WTC11 (cell line): ENCODE data around the gene OCA2. TPM values are rescaled to one million over a fixed set of nuclear protein-coding genes. Genes with fewer than 3 reads are reported as not detected.

Source experiments
- ATAC-seq: fragments of 200-7000 bp; cut with Tn5 transposase; 2 replicates; pipeline ENCODE4 v1.10.0; 2021; ENCODE audit warnings: mild to moderate bottlenecking, moderate library complexity
- CTCF ChIA-PET: fragments of 300-600 bp; sonication (Branson Sonifier 250); formaldehyde crosslinking; loops from one replicate; lab custom pipeline; 2021; ENCODE audit warnings: antibody characterized with exemption; lab: Charles Lee
- POLR2A ChIA-PET: fragments of 350-600 bp; sonication (Branson Sonifier 250); formaldehyde crosslinking; loops from one replicate; lab custom pipeline; 2021; ENCODE audit warnings: antibody characterized with exemption; lab: Charles Lee
- DNase-seq: peaks from one replicate; pipeline ENCODE4 v3.0.0; 2021; ENCODE audit warnings: low spot score
- H3K27ac Mint-ChIP-seq: 2 replicates; pipeline ENCODE4 v1.8.0; 2021; ENCODE audit warnings: mixed read lengths
- H3K27me3 Mint-ChIP-seq: 2 replicates; pipeline ENCODE4 v1.8.0; 2021; ENCODE audit warnings: low read depth, mild to moderate bottlenecking, moderate library complexity, mixed read lengths
- H3K36me3 Mint-ChIP-seq: 2 replicates; pipeline ENCODE4 v1.8.0; 2021; ENCODE audit warnings: mixed read lengths
- H3K4me1 Mint-ChIP-seq: 2 replicates; pipeline ENCODE4 v1.8.0; 2022; ENCODE audit warnings: mixed read lengths
- H3K4me3 Mint-ChIP-seq: 2 replicates; pipeline ENCODE4 v1.8.0; 2021; ENCODE audit warnings: mild to moderate bottlenecking, moderate library complexity, mixed read lengths
- H3K9me3 Mint-ChIP-seq: 2 replicates; pipeline ENCODE4 v1.8.0; 2021; ENCODE audit warnings: mixed read lengths
- ATF3 ChIP-seq: sonication (generic); formaldehyde crosslinking; conservative IDR thresholded peaks from 2 replicates; pipeline ENCODE4 v1.8.1; 2022; ENCODE audit warnings: mild to moderate bottlenecking, missing genetic modification reagents
- CREM ChIP-seq: sonication (generic); formaldehyde crosslinking; IDR thresholded peaks from 2 replicates; pipeline ENCODE4 v1.8.1; 2022; ENCODE audit warnings: mild to moderate bottlenecking, missing genetic modification reagents, moderate library complexity
- CTCF ChIP-seq: fragments of 200-600 bp; IDR thresholded peaks from 2 replicates; pipeline ENCODE4 v1.8.0; 2022; ENCODE audit warnings: antibody characterized with exemption
- E2F5 ChIP-seq: sonication (generic); formaldehyde crosslinking; IDR thresholded peaks from 2 replicates; pipeline ENCODE4 v1.8.1; 2022; ENCODE audit warnings: mild to moderate bottlenecking, moderate library complexity, missing genetic modification reagents
- FOXP1 ChIP-seq: sonication (generic); formaldehyde crosslinking; IDR thresholded peaks from 2 replicates; pipeline ENCODE4 v1.8.0; 2022; ENCODE audit warnings: missing genetic modification reagents, mild to moderate bottlenecking, moderate library complexity, borderline replicate concordance
- GRHL2 ChIP-seq: fragments of 250-450 bp; sonication (Bioruptor Pico); IDR thresholded peaks from 2 replicates; pipeline ENCODE4 v1.8.0; 2022; ENCODE audit warnings: mild to moderate bottlenecking, moderate library complexity; ENCODE audit not compliant: insufficient replicate concordance, severe bottlenecking
- HMGXB4 ChIP-seq: sonication (generic); formaldehyde crosslinking; IDR thresholded peaks from 2 replicates; pipeline ENCODE4 v1.8.1; 2023; ENCODE audit warnings: mild to moderate bottlenecking, moderate library complexity, missing genetic modification reagents
- IRF2 ChIP-seq: sonication (generic); formaldehyde crosslinking; IDR thresholded peaks from 2 replicates; pipeline ENCODE4 v1.8.0; 2022; ENCODE audit warnings: low read depth, missing genetic modification reagents, borderline replicate concordance
- JAZF1 ChIP-seq: fragments of 250-450 bp; sonication (Bioruptor Pico); IDR thresholded peaks from 2 replicates; pipeline ENCODE4 v1.9.0; 2021; ENCODE audit warnings: moderate library complexity, mild to moderate bottlenecking, inconsistent platforms
- KAT7 ChIP-seq: sonication (generic); formaldehyde crosslinking; IDR thresholded peaks from 2 replicates; pipeline ENCODE4 v1.8.1; 2023; ENCODE audit warnings: missing genetic modification reagents, mild to moderate bottlenecking, borderline replicate concordance
- MXD4 ChIP-seq: fragments of 250-450 bp; sonication (Bioruptor Pico); IDR thresholded peaks from 2 replicates; pipeline ENCODE4 v1.8.0; 2021; ENCODE audit warnings: mild to moderate bottlenecking, moderate library complexity, borderline replicate concordance
- NR2C2 ChIP-seq: sonication (generic); formaldehyde crosslinking; IDR thresholded peaks from 2 replicates; pipeline ENCODE4 v1.8.0; 2022; ENCODE audit warnings: mild to moderate bottlenecking, missing genetic modification reagents
- PRDM15 ChIP-seq: sonication (generic); formaldehyde crosslinking; IDR thresholded peaks from 2 replicates; pipeline ENCODE4 v1.8.0; 2022; ENCODE audit warnings: missing genetic modification reagents
- TEAD1 ChIP-seq: sonication (generic); formaldehyde crosslinking; IDR thresholded peaks from 2 replicates; pipeline ENCODE4 v1.8.0; 2022; ENCODE audit warnings: mild to moderate bottlenecking, missing genetic modification reagents
- TEAD4 ChIP-seq: sonication (generic); formaldehyde crosslinking; IDR thresholded peaks from 2 replicates; pipeline ENCODE4 v1.8.0; 2022; ENCODE audit warnings: mild to moderate bottlenecking, missing genetic modification reagents
- ZNF121 ChIP-seq: sonication (generic); formaldehyde crosslinking; IDR thresholded peaks from 2 replicates; pipeline ENCODE4 v1.8.0; 2023; ENCODE audit warnings: missing genetic modification reagents
- ZNF219 ChIP-seq: sonication (generic); formaldehyde crosslinking; IDR thresholded peaks from 2 replicates; pipeline ENCODE4 v1.8.0; 2023; ENCODE audit warnings: missing genetic modification reagents, mild to moderate bottlenecking, borderline replicate concordance
- ZNF396 ChIP-seq: fragments of 250-450 bp; sonication (Bioruptor Pico); IDR thresholded peaks from 2 replicates; pipeline ENCODE4 v1.8.0; 2021; ENCODE audit warnings: mild to moderate bottlenecking, moderate library complexity, borderline replicate concordance
- ZNF512 ChIP-seq: sonication (generic); formaldehyde crosslinking; IDR thresholded peaks from 2 replicates; pipeline ENCODE4 v1.8.1; 2022; ENCODE audit warnings: missing genetic modification reagents, borderline replicate concordance
- total RNA-seq: library from RNA; stranded (reverse); gene quantifications from 3 replicates; pipeline ENCODE4 v1.2.3, GENCODE V29; 2021

OCA2 gene
- total RNA-seq, 1 experiment from 2014 or later, result 0.39 TPM

GRCh38 chr15:27871078-27871901 is 227.8 kb downstream of the OCA2 start (continued):
- TF ChIP-seq ATF3 (CRISPR knock-in tag) (no peak), ZNF512 (no peak), HMGXB4 (CRISPR knock-in tag) (no peak), MXD4 (CRISPR knock-in tag) (no peak)

- no peak for ATAC-seq
- TF ChIP-seq IRF2 (CRISPR knock-in tag) (no peak), E2F5 (CRISPR knock-in tag) (no peak), ZNF121 (CRISPR knock-in tag) (no peak), CREM (no peak), NR2C2 (CRISPR knock-in tag) (no peak), ZNF219 (no peak)
- CTCF ChIA-PET, result no interaction called here
- POLR2A ChIA-PET, result no interaction called here
- Mint-ChIP-seq H3K36me3 (no peaks in the 10 kb centered on the region), H3K27me3 (no peaks in the 10 kb centered on the region), H3K27ac (no peak overlapping the region), H3K4me3 (no peak overlapping the region), H3K4me1 (peaks cover 6% of the 10 kb centered on the region), H3K9me3 (no peaks in the 10 kb centered on the region)
- no peak for DNase-seq
Observed at GRCh38 chr15:27870320-27870719, 228.8 kb downstream of the OCA2 start.

- H3K36me3 Mint-ChIP-seq, result no peaks in the 10 kb centered on the region
- H3K27me3 Mint-ChIP-seq, result no peaks in the 10 kb centered on the region
- no peaks in the 10 kb centered on the region for H3K9me3 Mint-ChIP-seq
- ATAC-seq (no peak), DNase-seq (no peak)
- H3K4me3 Mint-ChIP-seq, result no peak overlapping the region
- peaks cover 6% of the 10 kb centered on the region for H3K4me1 Mint-ChIP-seq
- H3K27ac Mint-ChIP-seq, result no peak overlapping the region
- CTCF ChIA-PET, result no interaction called here
- POLR2A ChIA-PET, result no interaction called here
- TF ChIP-seq JAZF1 (CRISPR knock-in tag), result no peak
- TF ChIP-seq FOXP1 (CRISPR knock-in tag), result no peak
- TF ChIP-seq GRHL2, result no peak
- TF ChIP-seq E2F5 (CRISPR knock-in tag), result no peak
- TF ChIP-seq ZNF219, result no peak
- TF ChIP-seq ZNF396 (CRISPR knock-in tag), result no peak
- TF ChIP-seq PRDM15 (CRISPR knock-in tag), result no peak
- TF ChIP-seq CTCF, result no peak
- TF ChIP-seq KAT7, result no peak
- TF ChIP-seq TEAD4 (CRISPR knock-in tag), result no peak
- no peak for TF ChIP-seq ZNF121 (CRISPR knock-in tag)
- TF ChIP-seq TEAD1 (CRISPR knock-in tag), result no peak
Observed at GRCh38 chr15:27869697-27870281, 229.3 kb downstream of the OCA2 start.
